OCI-LY3 (cell line): Measurements from ENCODE around the gene SPIRE1.

ENCODE experiments used
- H2AFZ ChIP-seq: fragments of 200-600, 300-600 bp; shearing (Covaris generic); 2 replicates; pipeline ENCODE4 v1.6.0; 2014; ENCODE audit warnings: antibody characterized with exemption, low read depth, low read length
- H3K27ac ChIP-seq: fragments of 200-600, 300-600 bp; sonication (generic); 2 replicates; pipeline ENCODE4 v1.5.1; 2014; ENCODE audit warnings: mild to moderate bottlenecking, low read length, moderate library complexity, mixed read lengths
- H3K27me3 ChIP-seq: fragments of 200-600, 300-600 bp; sonication (generic); 2 replicates; pipeline ENCODE4 v1.6.1; 2014; ENCODE audit warnings: low read depth, low read length, mixed read lengths
- H3K36me3 ChIP-seq: fragments of 200-600, 300-600 bp; sonication (generic); replicated peaks from 2 replicates; pipeline ENCODE3; 2014; ENCODE audit warnings: low read depth, low read length, mixed read lengths
- H3K4me1 ChIP-seq: fragments of 300-600, 200-600 bp; sonication (generic); 2 replicates; pipeline ENCODE4 v1.6.1; 2014; ENCODE audit warnings: low read length, mixed read lengths
- H3K4me2 ChIP-seq: fragments of 200-600, 300-600 bp; sonication (generic); 2 replicates; pipeline ENCODE4 v1.6.1; 2014; ENCODE audit warnings: low read length, mixed read lengths
- H3K4me3 ChIP-seq: fragments of 300-600, 200-600 bp; sonication (generic); 2 replicates; pipeline ENCODE4 v1.5.1; 2014; ENCODE audit warnings: antibody characterized with exemption, mild to moderate bottlenecking, low read length, moderate library complexity
- H3K79me2 ChIP-seq: fragments of 300-600, 200-600 bp; shearing (Covaris generic); 2 replicates; pipeline ENCODE4 v1.6.1; 2014; ENCODE audit warnings: mild to moderate bottlenecking, low read length, mixed read lengths
- H3K9ac ChIP-seq: fragments of 300-600, 200-600 bp; shearing (Covaris generic); 2 replicates; pipeline ENCODE4 v1.6.0; 2014; ENCODE audit warnings: mild to moderate bottlenecking, low read length, moderate library complexity
- H3K9me3 ChIP-seq: fragments of 200-600, 300-600 bp; shearing (Covaris generic); 2 replicates; pipeline ENCODE4 v1.6.1; 2014; ENCODE audit warnings: low read length, mixed read lengths; ENCODE audit not compliant: insufficient read depth
- H4K20me1 ChIP-seq: fragments of 200-600, 300-600 bp; sonication (generic); 2 replicates; pipeline ENCODE4 v1.6.1; 2016; ENCODE audit warnings: low read length, mixed read lengths; ENCODE audit not compliant: insufficient read depth
- CTCF ChIP-seq: fragments of 200-600, 300-600 bp; sonication (generic); IDR thresholded peaks from 2 replicates; pipeline ENCODE4 v1.5.1; 2014; ENCODE audit warnings: antibody characterized with exemption, low read length, low read depth
- EZH2phosphoT487 ChIP-seq: fragments of 200-600 bp; shearing (Covaris generic); IDR thresholded peaks from 2 replicates; pipeline ENCODE4 v1.6.1; 2018; ENCODE audit warnings: antibody characterized with exemption, mixed run types, low read depth

Gene SPIRE1

GRCh38 chr18:12434541-12434929 is 223.4 kb downstream of the SPIRE1 start:
- Histone ChIP-seq H3K27ac (no peak overlapping the region), H3K36me3 (peaks cover 23% of the 10 kb centered on the region), H3K79me2 (no peaks in the 10 kb centered on the region), H4K20me1 (no peaks in the 10 kb centered on the region), H3K4me3 (no peak overlapping the region), H3K9me3 (no peaks in the 10 kb centered on the region), H3K4me1 (no peaks in the 10 kb centered on the region), H2AFZ (no peak overlapping the region), H3K27me3 (no peaks in the 10 kb centered on the region), H3K4me2 (no peak overlapping the region), H3K9ac (no peak overlapping the region)
- TF ChIP-seq EZH2phosphoT487 (no peak), CTCF (no peak)

DNA sequence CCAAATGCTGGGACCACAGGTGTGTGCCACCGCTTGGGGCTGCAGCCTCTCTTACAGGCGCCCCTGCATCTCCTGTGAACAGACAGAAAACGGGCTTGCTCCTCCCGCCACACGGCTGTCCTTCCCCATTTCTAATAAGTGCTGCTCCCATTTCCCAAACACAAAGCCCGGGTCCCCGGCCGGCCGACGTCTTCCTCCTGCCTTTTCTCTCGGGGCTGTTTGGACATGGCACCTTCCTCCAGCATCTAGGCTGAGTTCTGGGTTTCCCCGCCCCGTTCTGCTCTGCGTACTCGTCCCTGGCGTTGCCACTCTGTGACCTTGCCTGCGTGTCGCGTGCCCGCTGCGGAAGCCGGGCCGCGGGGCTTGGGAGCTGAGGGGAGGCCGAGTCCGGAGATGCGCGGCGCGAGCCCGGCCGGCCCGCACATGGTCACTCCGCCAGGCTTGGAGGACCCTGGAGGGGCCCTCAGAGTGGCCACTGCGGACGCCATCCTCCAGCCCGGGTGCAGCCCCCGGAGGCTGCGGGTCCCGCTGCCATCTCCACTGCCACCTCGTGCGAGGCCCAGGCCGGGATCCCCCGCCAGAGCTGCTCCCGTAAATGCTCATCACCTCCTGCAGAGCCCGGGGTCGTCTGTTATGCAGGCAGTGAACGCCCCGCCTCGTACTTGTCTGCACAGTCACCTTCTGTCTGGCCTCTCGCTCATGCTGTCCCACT is 223.9 kb downstream of the SPIRE1 start:
- Histone ChIP-seq H3K27ac (no peak overlapping the region), H3K27me3 (no peaks in the 10 kb centered on the region), H3K9me3 (no peaks in the 10 kb centered on the region), H3K4me1 (no peaks in the 10 kb centered on the region), H3K4me2 (no peak overlapping the region), H3K4me3 (no peak overlapping the region), H3K79me2 (no peaks in the 10 kb centered on the region), H4K20me1 (no peaks in the 10 kb centered on the region), H2AFZ (no peak overlapping the region), H3K36me3 (peaks cover 23% of the 10 kb centered on the region), H3K9ac (no peak overlapping the region)
- TF ChIP-seq EZH2phosphoT487, result no peak
- TF ChIP-seq CTCF, result no peak

DNA sequence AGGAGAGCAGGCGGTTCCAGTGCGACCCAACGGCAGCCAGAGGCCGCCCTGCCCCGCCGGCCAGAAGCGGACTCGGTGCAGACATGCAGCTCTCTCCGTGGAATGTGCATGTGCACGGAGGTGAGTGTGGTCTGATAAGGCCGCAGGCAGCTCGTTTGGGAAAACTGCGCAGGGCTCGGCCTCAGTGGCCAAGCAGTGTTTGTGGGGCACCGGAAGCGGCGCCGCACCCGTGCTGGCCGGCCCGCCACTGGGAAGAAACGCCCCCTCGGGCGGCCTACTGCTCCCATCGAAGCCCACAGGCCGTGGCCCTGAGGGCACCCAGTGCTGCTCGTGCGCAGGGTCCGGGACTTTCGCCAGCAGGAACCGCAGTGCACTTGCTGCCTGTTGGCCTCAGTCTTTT is 225.0 kb downstream of the SPIRE1 start:
- Histone ChIP-seq H3K27ac (no peak overlapping the region), H3K4me1 (no peaks in the 10 kb centered on the region), H3K4me3 (no peak overlapping the region), H3K27me3 (no peaks in the 10 kb centered on the region), H2AFZ (no peak overlapping the region), H3K9ac (no peak overlapping the region), H4K20me1 (no peaks in the 10 kb centered on the region), H3K4me2 (no peak overlapping the region), H3K9me3 (no peaks in the 10 kb centered on the region), H3K79me2 (no peaks in the 10 kb centered on the region), H3K36me3 (peaks cover 23% of the 10 kb centered on the region)
- TF ChIP-seq CTCF (no peak), EZH2phosphoT487 (no peak)

DNA sequence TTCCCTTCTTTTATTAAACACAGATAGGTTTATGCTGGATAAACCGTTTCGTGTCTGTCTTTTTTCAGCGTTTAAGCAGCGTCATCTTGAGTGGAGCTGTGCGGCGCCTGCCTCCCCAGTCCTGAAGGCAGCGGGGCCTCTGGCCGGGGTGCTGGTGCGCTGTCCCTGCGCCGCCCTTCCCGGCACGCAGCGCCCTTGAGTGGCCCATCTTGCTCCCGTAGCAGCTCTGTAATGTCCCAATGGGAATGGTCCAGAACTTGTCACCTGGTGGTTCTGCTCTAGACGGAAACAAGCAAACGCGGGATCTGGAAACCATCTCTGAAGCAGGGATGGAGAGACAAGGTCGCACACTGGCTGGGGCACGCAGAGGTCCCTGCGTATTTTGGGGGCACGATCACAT is 225.7 kb downstream of the SPIRE1 start:
- H3K9ac ChIP-seq, result no peak overlapping the region
- H3K4me2 ChIP-seq, result no peak overlapping the region
- H3K79me2 ChIP-seq, result no peaks in the 10 kb centered on the region
- no peaks in the 10 kb centered on the region for H3K27me3 ChIP-seq
- no peaks in the 10 kb centered on the region for H3K4me1 ChIP-seq
- peaks cover 23% of the 10 kb centered on the region for H3K36me3 ChIP-seq
- H4K20me1 ChIP-seq, result no peaks in the 10 kb centered on the region
- no peak overlapping the region for H3K4me3 ChIP-seq
- no peak overlapping the region for H3K27ac ChIP-seq
- H3K9me3 ChIP-seq, result no peaks in the 10 kb centered on the region
- TF ChIP-seq EZH2phosphoT487, result no peak
- no peak for TF ChIP-seq CTCF
- no peak overlapping the region for H2AFZ ChIP-seq
